GM12878 (cell line): ENCODE results near the gene EEF1A2. TPM values are rescaled to one million over a fixed set of nuclear protein-coding genes. Genes with fewer than 3 reads are reported as not detected.

Source experiments
- ATAC-seq: fragments of 200-7000 bp; cut with Tn5 transposase; 3 replicates; pipeline ENCODE4 v1.9.1; 2020; ENCODE audit warnings: mild to moderate bottlenecking, moderate library complexity
- BruUV-seq: library from RNA; stranded (reverse); fragments of 400-500 nt; replicated peaks from 2 replicates; lab custom pipeline; 2021; lab: Mats Ljungman, UMichigan
- CTCF ChIA-PET: fragments of 300-600 bp; sonication (Branson Sonifier 250); formaldehyde crosslinking; extraction: SDS; loops from one replicate; lab custom pipeline; 2021; ENCODE audit warnings: inconsistent platforms; lab: Yijun Ruan, JAX
- POLR2A ChIA-PET: fragments of 350-600 bp; formaldehyde crosslinking; extraction: SDS; loops from one replicate; lab custom pipeline; 2021; ENCODE audit warnings: inconsistent platforms; lab: Charles Lee
- RAD21 ChIA-PET: fragments of 300-600 bp; sonication (Branson Sonifier 250); formaldehyde crosslinking; loops from one replicate; lab custom pipeline; 2023; ENCODE audit warnings: antibody characterized with exemption; ENCODE audit not compliant: unreplicated experiment; lab: Charles Lee
- SMC1A ChIA-PET: fragments of 300-600 bp; sonication (Branson Sonifier 250); formaldehyde crosslinking; loops from one replicate; lab custom pipeline; 2023; ENCODE audit not compliant: unreplicated experiment, uncharacterized antibody; lab: Charles Lee
- DNase-seq: peaks from one replicate; pipeline ENCODE4 v3.0.0-alpha.2; 2011; ENCODE audit warnings: low read depth, low spot score
- FAIRE-seq: peaks from 3 replicates; lab custom pipeline; 2011; peaks lifted over from hg19 to GRCh38; lab: Jason Lieb, UNC
- H2AFZ ChIP-seq: 2 replicates; pipeline ENCODE4 v1.6.0; 2011; ENCODE audit warnings: low read depth, low read length, control low read depth; ENCODE audit not compliant: control insufficient read depth
- H3K27ac ChIP-seq: 2 replicates; pipeline ENCODE4 v1.5.1; 2011; ENCODE audit warnings: control low read depth; ENCODE audit not compliant: control insufficient read depth, insufficient read depth
- H3K27me3 ChIP-seq, 2 experiments: replicated peaks in 1 of 2; 2 replicates each; pipeline versions ENCODE4 v1.6.0 to v1.6.1; 2011; ENCODE audit warnings: low read length in 1 of 2; ENCODE audit not compliant: control insufficient read depth in 2 of 2, insufficient read depth in 2 of 2
- H3K36me3 ChIP-seq, 2 experiments: 2 replicates each; pipeline ENCODE4 v1.5.1; 2011; ENCODE audit warnings: low read length in 1 of 2; ENCODE audit not compliant: control insufficient read depth in 2 of 2, insufficient read depth in 2 of 2
- H3K4me1 ChIP-seq: 2 replicates; pipeline ENCODE4 v1.6.1; 2011; ENCODE audit warnings: mild to moderate bottlenecking, low read length, moderate library complexity, mixed read lengths; ENCODE audit not compliant: control insufficient read depth, insufficient read depth
- H3K4me2 ChIP-seq: 2 replicates; pipeline ENCODE4 v1.6.0; 2011; ENCODE audit warnings: control low read depth; ENCODE audit not compliant: control insufficient read depth, insufficient read depth
- H3K4me3 ChIP-seq: fragments of 200-600 bp; sonication (generic); 2 replicates; pipeline ENCODE4 v1.5.1; 2016
- H3K79me2 ChIP-seq: 2 replicates; pipeline ENCODE4 v1.6.0; 2011; ENCODE audit warnings: low read length; ENCODE audit not compliant: control insufficient read depth, insufficient read depth
- H3K9ac ChIP-seq: 2 replicates; pipeline ENCODE4 v1.8.0; 2011; ENCODE audit warnings: low read length, control low read depth, mixed read lengths; ENCODE audit not compliant: control insufficient read depth, insufficient read depth
- H3K9me3 ChIP-seq: replicated peaks from 3 replicates; pipeline ENCODE4 v1.5.1; 2011; ENCODE audit warnings: mild to moderate bottlenecking, low read length; ENCODE audit not compliant: control insufficient read depth, insufficient read depth
- H4K20me1 ChIP-seq: 2 replicates; pipeline ENCODE4 v1.6.0; 2011; ENCODE audit not compliant: control insufficient read depth, insufficient read depth
- ATF2 ChIP-seq: IDR thresholded peaks from 2 replicates; pipeline ENCODE4 v1.6.1; 2012; ENCODE audit warnings: low read length, inconsistent platforms
- GATAD2B ChIP-seq: fragments of 450-650 bp; conservative IDR thresholded peaks from 2 replicates; pipeline ENCODE4 v1.6.1; 2017; ENCODE audit warnings: low read depth, mild to moderate bottlenecking, moderate library complexity
- MTA3 ChIP-seq: IDR thresholded peaks from 2 replicates; pipeline ENCODE4 v1.6.1; 2012; ENCODE audit warnings: low read length, inconsistent platforms, borderline replicate concordance
- MXI1 ChIP-seq: fragments of 150-350 bp; IDR thresholded peaks from 2 replicates; pipeline ENCODE4 v1.6.1; 2011; ENCODE audit warnings: low read depth, mild to moderate bottlenecking, inconsistent platforms, low read length, improper control_type of control experiment
- NKRF ChIP-seq: fragments of 450-650 bp; conservative IDR thresholded peaks from 2 replicates; pipeline ENCODE4 v1.6.1; 2017; ENCODE audit warnings: mild to moderate bottlenecking, moderate library complexity
- POLR2AphosphoS2 ChIP-seq: IDR thresholded peaks from 2 replicates; pipeline ENCODE4 v1.6.1; 2011; ENCODE audit warnings: low read depth, mild to moderate bottlenecking, low read length, improper control_type of control experiment, moderate library complexity
- TARDBP ChIP-seq: IDR thresholded peaks from 2 replicates; pipeline ENCODE4 v1.6.1; 2016; ENCODE audit warnings: borderline replicate concordance
- ZBTB11 ChIP-seq: fragments of 450-650 bp; formaldehyde crosslinking; IDR thresholded peaks from 2 replicates; pipeline ENCODE4 v1.5.0; 2022; ENCODE audit warnings: mild to moderate bottlenecking, missing genetic modification characterization
- ZBTB40 ChIP-seq: fragments of 450-650 bp; IDR thresholded peaks from 2 replicates; pipeline ENCODE4 v1.6.1; 2016; ENCODE audit warnings: mild to moderate bottlenecking, moderate library complexity, borderline replicate concordance
- ZSCAN29 ChIP-seq: fragments of 450-650 bp; IDR thresholded peaks from 2 replicates; pipeline ENCODE4 v1.6.1; 2017; ENCODE audit warnings: mild to moderate bottlenecking, moderate library complexity
- WGBS: methylation state at CpG from one replicate; pipeline ENCODE4 v1.1.6; 2016; ENCODE audit warnings: low lambda C conversion rate; ENCODE audit not compliant: insufficient replicate concordance, insufficient coverage; ENCODE audit errors: missing lambda C conversion rate; 5-methylcytosine and 5-hydroxymethylcytosine counted together
- in situ Hi-C: fragments of 300-500 bp; cut with MboI; formaldehyde crosslinking; loops from 9 replicates; pipeline ENCODE4 v1.14.3; 2018; ENCODE audit warnings: mixed read lengths
- intact Hi-C: fragments of 100-400 bp; cut with micrococcal nuclease; formaldehyde crosslinking; loops from one replicate; pipeline ENCODE4 v1.14.2; 2022; ENCODE audit not compliant: unreplicated experiment
- polyA plus RNA-seq, 11 experiments: library from polyadenylated mRNA; depleted of rRNA in 4 of 11; unstranded in 6 of 11; stranded (reverse) in 5 of 11; fragments of >200 nt; fragmentation: Nextera tagmentation in 4 of 11; fragmentation: Illumina TruSeq in 1 of 11; extraction: Ambion mirVana in 4 of 11; extraction: Trizol in 1 of 11; gene quantifications; 1 replicate in 1 of 11; 2 replicates in 10 of 11; pipeline versions ENCODE4 v1.2.1 to v1.2.3, GENCODE V29; 2011 to 2016; ENCODE audit warnings: inconsistent platforms in 2 of 11, missing spikeins in 2 of 11, low read depth in 1 of 11
- total RNA-seq, 4 experiments: library from RNA; depleted of rRNA in 3 of 4; stranded (reverse); fragments of >200 nt in 3 of 4; fragmentation: Illumina TruSeq in 1 of 4; extraction: Trizol in 1 of 4; gene quantifications; 2 replicates each; pipeline versions ENCODE4 v1.2.1 to v1.2.3, GENCODE V29; 2013 to 2021

The EEF1A2 gene
- total and polyA plus RNA-seq, 10 of the 15 experiments (the other 5 are each of a cell fraction or from before 2014, with no cell fraction given), result 0.56 TPM; not detected in 9

DNA sequence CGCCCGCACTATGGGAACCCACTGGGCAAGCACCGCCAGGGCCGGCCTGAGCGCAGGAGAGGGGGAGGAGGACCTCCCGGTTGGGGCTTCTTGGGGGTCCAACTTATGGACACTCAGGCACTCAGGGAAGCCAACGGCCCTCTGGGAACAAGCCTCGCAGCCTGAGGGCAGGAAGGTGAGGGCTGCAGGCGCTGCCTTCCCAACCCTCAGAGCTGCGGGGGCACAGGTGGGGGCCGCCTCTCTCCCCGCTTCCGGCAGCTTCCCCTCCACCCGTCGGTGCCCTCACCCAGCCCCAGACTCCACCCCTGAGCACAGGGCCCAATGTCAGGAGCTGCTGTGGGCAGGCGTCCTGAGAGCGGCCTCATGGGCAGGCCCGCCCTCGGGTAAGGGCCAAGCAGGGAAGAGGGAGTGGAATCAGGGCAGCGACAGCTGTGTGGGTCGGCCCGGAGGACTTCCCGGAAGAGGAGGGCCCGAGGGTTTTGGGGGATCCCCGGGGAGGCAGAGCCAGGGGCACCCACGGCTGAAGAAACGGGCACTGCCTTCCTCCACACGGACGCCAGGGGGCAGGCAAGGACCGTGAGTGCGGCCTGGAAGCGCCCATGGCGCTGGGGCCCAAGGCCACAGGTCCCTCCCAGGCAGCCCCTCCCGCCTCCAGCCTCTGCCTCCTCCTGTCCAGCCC, 38.8 kb upstream of the EEF1A2 start:
- H3K27me3 ChIP-seq, result no peaks in the 10 kb centered on the region
- RAD21 ChIA-PET, result interaction anchor here (0.6 to 3.2 kb wide), 47 partner anchors 9 to 541 kb away, joined by 3 to 41 read pairs (median 5); partner anchors contain the start of genes ARFRP1, GMEB2, HELZ2 and LIME1
- no peaks in the 10 kb centered on the region for H3K9me3 ChIP-seq
- H3K36me3 ChIP-seq, result no peaks in the 10 kb centered on the region
- ATAC-seq, result peak; percentile 97
- intact Hi-C loops, result loop anchor here (1.0 to 5.0 kb wide), 7 partner anchors 16 to 585 kb away; partner anchors contain the start of gene GMEB2
- H3K79me2 ChIP-seq, result no peaks in the 10 kb centered on the region
- BruUV-seq, result no TSS peak
- in situ Hi-C loops, result no loop called here
- peak; percentile 93 for DNase-seq
- POLR2A ChIA-PET, result interaction anchor here (0.7 to 2.3 kb wide), 13 partner anchors 13 to 502 kb away, joined by 3 to 33 read pairs (median 4); partner anchors contain the start of genes GMEB2, HELZ2, PPDPF and RTEL1
- peak overlapping the region; percentile 70 for H3K9ac ChIP-seq
- CTCF ChIA-PET, result interaction anchor here (0.5 to 2.9 kb wide), 40 partner anchors 10 to 583 kb away, joined by 3 to 25 read pairs (median 4); partner anchors contain the start of genes FNDC11, HELZ2, LIME1 and PPDPF
- H3K4me1 ChIP-seq, result peaks cover 20% of the 10 kb centered on the region
- FAIRE-seq, result peak; percentile 98
- H3K4me2 ChIP-seq, result peak overlapping the region; percentile 77
- H3K27ac ChIP-seq, result peak overlapping the region; percentile 82
- peak overlapping the region; percentile 63 for H3K4me3 ChIP-seq
- WGBS, result under 1% methylated on average over 33 of the region's 34 CpGs
- peak overlapping the region; percentile 87 for H2AFZ ChIP-seq
- SMC1A ChIA-PET, result interaction anchor here (1.0 to 2.6 kb wide), 20 partner anchors 8 to 582 kb away, joined by 3 to 16 read pairs (median 4); partner anchors contain the start of genes ARFGAP1, FNDC11, HELZ2 and RTEL1
- no peaks in the 10 kb centered on the region for H4K20me1 ChIP-seq
- TF ChIP-seq ATF2, result no peak
- TF ChIP-seq MXI1, result peak; percentile 12; the same call in 1 of the 2 replicates
- TF ChIP-seq ZBTB11, result 0 out of 2 replicates have a peak, but pooled peaks have one; percentile 31
- no peak for TF ChIP-seq ZSCAN29
- no peak for TF ChIP-seq MTA3
- no peak for TF ChIP-seq TARDBP
- TF ChIP-seq ZBTB40, result peak; percentile 81; the same call in 1 of the 2 replicates
- no peak for TF ChIP-seq NKRF
- TF ChIP-seq GATAD2B, result peak; percentile 89
- no peak for TF ChIP-seq POLR2AphosphoS2
